Measurements from ENCODE around the gene NTM. TPM values are rescaled to one million over a fixed set of nuclear protein-coding genes. Genes with fewer than 3 reads are reported as not detected.

Gene NTM
- total and polyA plus RNA-seq, 2 of the 8 experiments (the other 6 are each of a cell fraction or from before 2014, with no cell fraction given): 13.4 to 20.0 TPM

GRCh38 chr11:131908316-131908715 is 537.9 kb downstream of the NTM start (continued):
- TF ChIP-seq, protein P1, sequence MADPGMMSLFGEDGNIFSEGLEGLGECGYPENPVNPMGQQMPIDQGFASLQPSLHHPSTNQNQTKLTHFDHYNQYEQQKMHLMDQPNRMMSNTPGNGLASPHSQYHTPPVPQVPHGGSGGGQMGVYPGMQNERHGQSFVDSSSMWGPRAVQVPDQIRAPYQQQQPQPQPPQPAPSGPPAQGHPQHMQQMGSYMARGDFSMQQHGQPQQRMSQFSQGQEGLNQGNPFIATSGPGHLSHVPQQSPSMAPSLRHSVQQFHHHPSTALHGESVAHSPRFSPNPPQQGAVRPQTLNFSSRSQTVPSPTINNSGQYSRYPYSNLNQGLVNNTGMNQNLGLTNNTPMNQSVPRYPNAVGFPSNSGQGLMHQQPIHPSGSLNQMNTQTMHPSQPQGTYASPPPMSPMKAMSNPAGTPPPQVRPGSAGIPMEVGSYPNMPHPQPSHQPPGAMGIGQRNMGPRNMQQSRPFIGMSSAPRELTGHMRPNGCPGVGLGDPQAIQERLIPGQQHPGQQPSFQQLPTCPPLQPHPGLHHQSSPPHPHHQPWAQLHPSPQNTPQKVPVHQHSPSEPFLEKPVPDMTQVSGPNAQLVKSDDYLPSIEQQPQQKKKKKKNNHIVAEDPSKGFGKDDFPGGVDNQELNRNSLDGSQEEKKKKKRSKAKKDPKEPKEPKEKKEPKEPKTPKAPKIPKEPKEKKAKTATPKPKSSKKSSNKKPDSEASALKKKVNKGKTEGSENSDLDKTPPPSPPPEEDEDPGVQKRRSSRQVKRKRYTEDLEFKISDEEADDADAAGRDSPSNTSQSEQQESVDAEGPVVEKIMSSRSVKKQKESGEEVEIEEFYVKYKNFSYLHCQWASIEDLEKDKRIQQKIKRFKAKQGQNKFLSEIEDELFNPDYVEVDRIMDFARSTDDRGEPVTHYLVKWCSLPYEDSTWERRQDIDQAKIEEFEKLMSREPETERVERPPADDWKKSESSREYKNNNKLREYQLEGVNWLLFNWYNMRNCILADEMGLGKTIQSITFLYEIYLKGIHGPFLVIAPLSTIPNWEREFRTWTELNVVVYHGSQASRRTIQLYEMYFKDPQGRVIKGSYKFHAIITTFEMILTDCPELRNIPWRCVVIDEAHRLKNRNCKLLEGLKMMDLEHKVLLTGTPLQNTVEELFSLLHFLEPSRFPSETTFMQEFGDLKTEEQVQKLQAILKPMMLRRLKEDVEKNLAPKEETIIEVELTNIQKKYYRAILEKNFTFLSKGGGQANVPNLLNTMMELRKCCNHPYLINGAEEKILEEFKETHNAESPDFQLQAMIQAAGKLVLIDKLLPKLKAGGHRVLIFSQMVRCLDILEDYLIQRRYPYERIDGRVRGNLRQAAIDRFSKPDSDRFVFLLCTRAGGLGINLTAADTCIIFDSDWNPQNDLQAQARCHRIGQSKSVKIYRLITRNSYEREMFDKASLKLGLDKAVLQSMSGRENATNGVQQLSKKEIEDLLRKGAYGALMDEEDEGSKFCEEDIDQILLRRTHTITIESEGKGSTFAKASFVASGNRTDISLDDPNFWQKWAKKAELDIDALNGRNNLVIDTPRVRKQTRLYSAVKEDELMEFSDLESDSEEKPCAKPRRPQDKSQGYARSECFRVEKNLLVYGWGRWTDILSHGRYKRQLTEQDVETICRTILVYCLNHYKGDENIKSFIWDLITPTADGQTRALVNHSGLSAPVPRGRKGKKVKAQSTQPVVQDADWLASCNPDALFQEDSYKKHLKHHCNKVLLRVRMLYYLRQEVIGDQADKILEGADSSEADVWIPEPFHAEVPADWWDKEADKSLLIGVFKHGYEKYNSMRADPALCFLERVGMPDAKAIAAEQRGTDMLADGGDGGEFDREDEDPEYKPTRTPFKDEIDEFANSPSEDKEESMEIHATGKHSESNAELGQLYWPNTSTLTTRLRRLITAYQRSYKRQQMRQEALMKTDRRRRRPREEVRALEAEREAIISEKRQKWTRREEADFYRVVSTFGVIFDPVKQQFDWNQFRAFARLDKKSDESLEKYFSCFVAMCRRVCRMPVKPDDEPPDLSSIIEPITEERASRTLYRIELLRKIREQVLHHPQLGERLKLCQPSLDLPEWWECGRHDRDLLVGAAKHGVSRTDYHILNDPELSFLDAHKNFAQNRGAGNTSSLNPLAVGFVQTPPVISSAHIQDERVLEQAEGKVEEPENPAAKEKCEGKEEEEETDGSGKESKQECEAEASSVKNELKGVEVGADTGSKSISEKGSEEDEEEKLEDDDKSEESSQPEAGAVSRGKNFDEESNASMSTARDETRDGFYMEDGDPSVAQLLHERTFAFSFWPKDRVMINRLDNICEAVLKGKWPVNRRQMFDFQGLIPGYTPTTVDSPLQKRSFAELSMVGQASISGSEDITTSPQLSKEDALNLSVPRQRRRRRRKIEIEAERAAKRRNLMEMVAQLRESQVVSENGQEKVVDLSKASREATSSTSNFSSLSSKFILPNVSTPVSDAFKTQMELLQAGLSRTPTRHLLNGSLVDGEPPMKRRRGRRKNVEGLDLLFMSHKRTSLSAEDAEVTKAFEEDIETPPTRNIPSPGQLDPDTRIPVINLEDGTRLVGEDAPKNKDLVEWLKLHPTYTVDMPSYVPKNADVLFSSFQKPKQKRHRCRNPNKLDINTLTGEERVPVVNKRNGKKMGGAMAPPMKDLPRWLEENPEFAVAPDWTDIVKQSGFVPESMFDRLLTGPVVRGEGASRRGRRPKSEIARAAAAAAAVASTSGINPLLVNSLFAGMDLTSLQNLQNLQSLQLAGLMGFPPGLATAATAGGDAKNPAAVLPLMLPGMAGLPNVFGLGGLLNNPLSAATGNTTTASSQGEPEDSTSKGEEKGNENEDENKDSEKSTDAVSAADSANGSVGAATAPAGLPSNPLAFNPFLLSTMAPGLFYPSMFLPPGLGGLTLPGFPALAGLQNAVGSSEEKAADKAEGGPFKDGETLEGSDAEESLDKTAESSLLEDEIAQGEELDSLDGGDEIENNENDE (IDR thresholded peaks at IDR 0.05; ENCODE audit: insufficient replicate concordance, low read length): no peak
